Measurements from ENCODE around the gene CPNE9. TPM values are rescaled to one million over a fixed set of nuclear protein-coding genes. Genes with fewer than 3 reads are reported as not detected.

The CPNE9 gene
- total and polyA plus RNA-seq, 2 of the 8 experiments (the other 6 are each of a cell fraction or from before 2014, with no cell fraction given) = 4.8 to 6.0 TPM

DNA sequence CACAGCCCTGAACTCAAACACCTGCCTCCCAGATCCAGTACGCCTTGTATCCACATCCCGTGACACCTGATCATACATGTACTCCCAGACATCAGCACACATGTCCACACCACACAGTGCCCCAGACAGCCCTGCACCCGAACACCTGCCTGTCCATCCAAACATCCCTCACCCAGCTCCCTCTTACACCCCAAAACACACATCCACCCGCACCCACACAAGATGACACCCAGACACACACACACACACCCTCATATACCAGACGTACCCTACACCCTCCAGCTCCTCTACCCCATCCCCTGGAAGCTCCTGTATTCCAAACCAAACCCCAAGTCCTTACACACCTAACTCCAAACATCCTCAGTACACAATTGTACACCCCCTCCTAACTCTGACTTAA, 65.4 kb downstream of the CPNE9 start:
- no peak overlapping the region for H3K14ac ChIP-seq (ENCODE audit: insufficient read length)
- no peak overlapping the region for H3K23ac ChIP-seq (ENCODE audit: insufficient read length)
- no peak overlapping the region for H4K91ac ChIP-seq (replicated peaks; ENCODE audit: insufficient read length, low read length)
- peaks cover 0 to 10% (median 2%) of the 10 kb centered on the region in 4 experiments; a peak in 1 of 7 replicates for H3K4me1 ChIP-seq (replicated peaks in 1 of 4; ENCODE audit: control insufficient read depth in 3 of 4, insufficient read depth in 4 of 4, low read length in 3 of 4)
- no peak overlapping the region for H3K4ac ChIP-seq (replicated peaks; ENCODE audit: insufficient read length, low read depth, low read length)
- H3K36me3 ChIP-seq (ENCODE audit: control insufficient read depth in 2 of 4, insufficient read depth in 4 of 4, low read length in 3 of 4) = no peaks in the 10 kb centered on the region
- no peak overlapping the region for H2BK12ac ChIP-seq (ENCODE audit: low read depth, low read length)
- POLR2A ChIA-PET (ENCODE audit: partially characterized antibody) = interaction anchor here (1.0 to 5.2 kb wide), 6 partner anchors 9 to 40 kb away, joined by 3 to 43 read pairs (median 8); partner anchors contain the start of genes ARPC4, OGG1 and TADA3
- H3K27ac ChIP-seq (ENCODE audit: low read depth, low read length) = no peak overlapping the region
- H2BK15ac ChIP-seq (ENCODE audit: low read length) = no peak overlapping the region
- WGBS, 2 experiments (ENCODE audit: extremely low coverage in 1 of 2, insufficient coverage in 1 of 2, insufficient read length in 1 of 2, insufficient replicate concordance in 2 of 2, low coverage in 1 of 2, low lambda C conversion rate in 2 of 2, missing lambda C conversion rate in 1 of 2) = 80% methylated on average over 5 of the region's 5 CpGs; no CpG with 5 or more reads in 1 of the 2 experiments
- H3K27me3 ChIP-seq (replicated peaks in 1 of 4; ENCODE audit: control insufficient read depth in 3 of 4, extremely low read depth in 1 of 4, insufficient read depth in 3 of 4, low read length in 3 of 4) = peaks cover 1 to 28% (median 23%) of the 10 kb centered on the region in 4 experiments; a peak in 6 of 7 replicates
- DNase-seq (ENCODE audit: low read depth in 1 of 2, low spot score in 2 of 2) (no peak), FAIRE-seq (no peak)
- H2BK120ac ChIP-seq (replicated peaks; ENCODE audit: low read depth, low read length) = no peak overlapping the region
- H2BK20ac ChIP-seq (ENCODE audit: low read length) = no peak overlapping the region
- H2AFZ ChIP-seq (ENCODE audit: low read length) = no peak overlapping the region
- H4K5ac ChIP-seq (ENCODE audit: insufficient read length, low read depth, low read length) = no peak overlapping the region
- no peaks in the 10 kb centered on the region for H3K79me1 ChIP-seq (ENCODE audit: low read depth, low read length)
- H3K23me2 ChIP-seq (ENCODE audit: low read depth, low read length) = peaks cover 7% of the 10 kb centered on the region
- no peak overlapping the region for H3K18ac ChIP-seq (ENCODE audit: extremely low read depth, low read length)
- no peak overlapping the region for H2BK5ac ChIP-seq (ENCODE audit: low read depth, low read length)
- H3K79me2 ChIP-seq (ENCODE audit: control insufficient read depth in 1 of 2, insufficient read depth in 2 of 2, low read length in 2 of 2) = no peaks in the 10 kb centered on the region
- peak overlapping the region; percentile 69 to 79 for H3K4me2 ChIP-seq (ENCODE audit: insufficient read depth in 1 of 2, low read depth in 2 of 2, low read length in 2 of 2)
- no peaks in the 10 kb centered on the region for H3K9me3 ChIP-seq (ENCODE audit: insufficient read depth in 2 of 2, low read depth in 1 of 2, low read length in 1 of 2)
- H2AK5ac ChIP-seq (ENCODE audit: low read depth, low read length) = no peak overlapping the region
- H4K20me1 ChIP-seq (replicated peaks in 1 of 2; ENCODE audit: control insufficient read depth in 1 of 2, insufficient read depth in 2 of 2, low read length in 2 of 2) = peaks cover 0 to 3% of the 10 kb centered on the region in 2 experiments
- no peak overlapping the region for H3K56ac ChIP-seq (replicated peaks; ENCODE audit: insufficient read length, low read depth, low read length)
- H3K9ac ChIP-seq (replicated peaks in 1 of 4; ENCODE audit: extremely low read depth in 1 of 4, low read depth in 3 of 4, low read length in 3 of 4) = peak overlapping the region in 1 of 4 experiments; percentile 21; a peak in 1 of 7 replicates
- CTCF ChIA-PET (ENCODE audit: partially characterized antibody) = interaction anchor here (0.6 to 1.6 kb wide), 5 partner anchors 13 to 399 kb away, joined by 3 to 5 read pairs (median 3); no protein-coding TSS in a partner anchor
- no peak overlapping the region for H4K8ac ChIP-seq (ENCODE audit: extremely low read depth, insufficient read depth, low read length)
- H3K4me3 ChIP-seq (ENCODE audit: extremely low read depth in 1 of 4, insufficient read depth in 2 of 4, low read depth in 3 of 4, low read length in 4 of 4) = peak overlapping the region; percentile 50 to 68 (median 52); a peak in 5 of 8 replicates
- TF ChIP-seq, protein P1, sequence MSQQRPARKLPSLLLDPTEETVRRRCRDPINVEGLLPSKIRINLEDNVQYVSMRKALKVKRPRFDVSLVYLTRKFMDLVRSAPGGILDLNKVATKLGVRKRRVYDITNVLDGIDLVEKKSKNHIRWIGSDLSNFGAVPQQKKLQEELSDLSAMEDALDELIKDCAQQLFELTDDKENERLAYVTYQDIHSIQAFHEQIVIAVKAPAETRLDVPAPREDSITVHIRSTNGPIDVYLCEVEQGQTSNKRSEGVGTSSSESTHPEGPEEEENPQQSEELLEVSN (IDR thresholded peaks at IDR 0.05) = no peak
- TF ChIP-seq SP2 (IDR thresholded peaks at IDR 0.05; ENCODE audit: low read length) (no peak), TAF1 (IDR thresholded peaks at IDR 0.05; ENCODE audit: low read depth, low read length) (no peak), CTBP2 (IDR thresholded peaks at IDR 0.05; ENCODE audit: borderline replicate concordance, insufficient read depth, insufficient read length, low read length) (no peak), EP300 (IDR thresholded peaks at IDR 0.05; ENCODE audit: borderline replicate concordance in 1 of 2, low read depth in 2 of 2, low read length in 2 of 2) (no peak), KDM1A (IDR thresholded peaks at IDR 0.05; ENCODE audit: borderline replicate concordance, low read length) (no peak), KDM4A (IDR thresholded peaks at IDR 0.05; ENCODE audit: low read depth, low read length, severe bottlenecking) (no peak), SIN3A (conservative IDR thresholded peaks at IDR 0.05 in 1 of 2, IDR thresholded peaks at IDR 0.05 in 1 of 2; ENCODE audit: low read depth in 1 of 2, low read length in 2 of 2) (no peak), RNF2 (IDR thresholded peaks at IDR 0.05; ENCODE audit: borderline replicate concordance, low read depth, low read length, missing control alignments, poor library complexity, severe bottlenecking) (no peak), NRF1 (IDR thresholded peaks at IDR 0.05; ENCODE audit: low read depth, low read length) (no peak), ASH2L (IDR thresholded peaks at IDR 0.05; ENCODE audit: low read length) (no peak)
